DOHH2 (cell line): ENCODE data around the gene WFIKKN2.

ENCODE experiments used
- CTCF ChIP-seq: fragments of 200-600 bp; sonication (generic); IDR thresholded peaks from one replicate; pipeline ENCODE4 v1.5.1; 2014; ENCODE audit warnings: antibody characterized with exemption, mild to moderate bottlenecking, low read depth, low read length; ENCODE audit not compliant: poor library complexity, severe bottlenecking
- EZH2phosphoT487 ChIP-seq: fragments of 200-600 bp; sonication (generic); IDR thresholded peaks from 2 replicates; pipeline ENCODE4 v1.6.1; 2017; ENCODE audit warnings: borderline replicate concordance, mild to moderate bottlenecking, antibody characterized with exemption, low read length, moderate library complexity, mixed read lengths

GRCh38 chr17:50813583-50813982 lies 21.8 kb upstream of the WFIKKN2 start:
- no peak for TF ChIP-seq CTCF
- no peak for TF ChIP-seq EZH2phosphoT487
